Heart left ventricle (tissue), 16 donors: Measurements from ENCODE around the gene ITGB1BP1. TPM values are rescaled to one million over a fixed set of nuclear protein-coding genes. Genes with fewer than 3 reads are reported as not detected.

Experiments
- ATAC-seq, 4 donors: fragments of 200-7000 bp; cut with Tn5 transposase; one replicate each; pipeline ENCODE4 v1.9.1; 2020 to 2022; ENCODE audit warnings: moderate library complexity in 4 of 4, mild to moderate bottlenecking in 3 of 4, moderate number of reproducible peaks in 1 of 4
- DNase-seq, 5 donors: peaks; one replicate each; pipeline ENCODE4 v3.0.0-alpha.2; 2020
- H3K27ac ChIP-seq, 12 donors: fragments of 200-600 bp; sonication (generic) in 4 of 12; one replicate each; pipeline versions ENCODE4 v1.5.0 to v1.8.0; 2016 to 2022; ENCODE audit warnings: mild to moderate bottlenecking in 2 of 12
- H3K27me3 ChIP-seq, 9 donors: fragments of 200-600 bp; sonication (generic) in 2 of 9; one replicate each; pipeline versions ENCODE4 v1.5.1 to v1.8.0; 2016 to 2022; ENCODE audit warnings: mild to moderate bottlenecking in 3 of 9
- H3K36me3 ChIP-seq, 9 donors: fragments of 200-600 bp; sonication (generic) in 2 of 9; one replicate each; pipeline versions ENCODE4 v1.5.0 to v1.8.0; 2018 to 2022; ENCODE audit warnings: mild to moderate bottlenecking in 2 of 9
- H3K4me1 ChIP-seq, 12 donors: fragments of 200-600 bp; sonication (generic) in 4 of 12; one replicate each; pipeline versions ENCODE4 v1.5.0 to v1.8.0; 2016 to 2022; ENCODE audit warnings: mild to moderate bottlenecking in 3 of 12
- H3K4me3 ChIP-seq, 12 donors: fragments of 200-600 bp; sonication (generic) in 4 of 12; one replicate each; pipeline versions ENCODE4 v1.5.0 to v1.8.0; 2017 to 2022; ENCODE audit warnings: mild to moderate bottlenecking in 9 of 12, moderate library complexity in 4 of 12
- H3K9me3 ChIP-seq, 12 donors: fragments of 200-600 bp; sonication (generic) in 4 of 12; one replicate each; pipeline versions ENCODE4 v1.5.0 to v1.8.0; 2016 to 2022; ENCODE audit warnings: mild to moderate bottlenecking in 1 of 12
- POLR2A ChIP-seq, 2 donors: fragments of 450-650 bp; IDR thresholded peaks; one replicate each; pipeline ENCODE4 v1.6.1; 2017; ENCODE audit warnings: antibody characterized with exemption in 2 of 2, mild to moderate bottlenecking in 2 of 2, moderate library complexity in 2 of 2
- WGBS, 4 donors: extraction: QIAGEN DNeasy Blood & Tissue Kit in 2 of 4; methylation state at CpG; one replicate each; pipeline versions ENCODE4 v1.1.5 to v1.1.7; 2013 to 2018; 5-methylcytosine and 5-hydroxymethylcytosine counted together
- intact Hi-C, 10 donors: fragments of 100-400 bp; cut with DNase I; formaldehyde crosslinking; loops; one replicate each; pipeline versions ENCODE4 v1.11.1 to v1.14.2; 2022
- polyA plus RNA-seq, 2 donors: library from polyadenylated mRNA; stranded (reverse); fragments of 200-250 nt; gene quantifications; one replicate each; pipeline ENCODE4 v1.2.3, GENCODE V29; 2013
- total RNA-seq, 9 donors: library from RNA; depleted of rRNA in 2 of 9; stranded (reverse); fragments of >200 nt in 2 of 9; fragmentation: NEBNext Ultra II Directional in 3 of 9; extraction: Animal tissue kit (Norgen Biotek cat#: 25700) in 3 of 9; gene quantifications; one replicate each; pipeline versions ENCODE4 v1.1.0 to v1.2.4, GENCODE V29; 2016 to 2023
- TF ChIP-seq, protein P1 (sequence below), 12 donors: fragments of 200-600 bp; sonication (generic) in 4 of 12; IDR thresholded peaks; one replicate each; pipeline versions ENCODE4 v1.5.0 to v1.8.0; 2018 to 2022; ENCODE audit warnings: antibody characterized with exemption in 12 of 12, mild to moderate bottlenecking in 5 of 12
- donor health status: ischemic (EF 13 %, LVEDD 7.1; RV severe dilation, severe dysfunction).
- donor health status: healthy with polysubstance abuse.
- donor health status: DM: no; HTN: yes; CAD: no.
- donor health status: DM: no; HTN: no; CAD: no.
- donor health status: ischemic (EF 25% LVEDD 6.9; RV normal size, moderate dysfunction).
- donor health status: ischemic (EF 25% LVEDD 5.7; RV mildly dilated, moderate dysfunction).
- donor health status: healthy.
- donor health status: DM: yes; HTN: yes; CAD: no.
- donor health status: ischemic (EF 35%, LVEDD 5.7; RV mildly dilated, moderate dysfunction).
- donor health status: nonischemic (EF 11% LVEDD 7.7; RV severe dilation, severe dysfunction).
- donor health status: DM: yes; HTN: yes; CAD: no.
- donor health status: PGD.
- donor health status: ischemic (EF 29% LVEDD 5.4; RV normal size, mild dysfunction).
- donor health status: nonischemic (EF 23%, LVEDD 6.1; RV moderate dilation, normal function).

The ITGB1BP1 gene
- total and polyA plus RNA-seq, 11 donors = 26.5 to 165 (median 104) TPM

DNA sequence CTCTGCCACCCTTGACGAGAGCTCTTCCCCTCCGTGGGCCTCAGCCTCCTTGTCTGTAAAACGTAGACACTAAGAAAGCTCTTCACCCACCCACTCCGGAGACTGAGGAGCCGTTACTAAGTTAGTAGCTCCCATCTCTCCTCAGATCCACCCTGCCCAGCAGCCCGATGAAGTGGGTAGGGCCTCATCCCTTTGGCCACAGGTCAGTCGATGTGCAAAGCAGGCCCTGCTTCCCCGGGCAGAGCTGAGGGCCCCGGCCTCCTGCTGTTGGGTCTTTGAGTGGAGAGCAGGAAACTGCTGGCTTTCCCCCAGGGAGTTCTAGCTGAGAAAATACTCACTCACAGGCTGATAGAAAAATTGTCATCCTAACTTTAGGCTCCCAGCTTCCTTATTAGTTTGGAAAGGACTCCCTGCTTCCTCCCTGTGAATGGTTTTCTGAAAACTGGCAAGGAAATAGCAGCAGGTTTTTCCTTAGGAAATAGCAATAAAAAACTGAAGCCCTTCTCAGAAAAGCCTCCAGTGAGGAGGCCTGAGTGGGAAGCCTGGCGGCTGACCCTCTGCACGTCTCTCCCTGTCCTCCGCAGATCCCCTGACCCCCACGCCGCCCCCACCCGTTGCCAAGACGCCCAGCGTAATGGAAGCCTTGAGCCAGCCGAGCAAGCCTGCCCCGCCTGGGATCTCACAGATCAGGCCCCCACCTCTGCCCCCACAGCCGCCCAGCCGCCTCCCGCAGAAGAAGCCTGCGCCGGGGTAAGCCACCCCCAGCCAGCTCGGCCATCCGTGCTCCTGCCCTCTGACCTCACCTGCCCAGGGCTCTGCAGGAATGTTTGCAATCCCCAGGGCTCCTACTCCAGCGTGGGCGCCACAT lies 30.2 kb downstream of the ITGB1BP1 start:
- ATAC-seq (peak in 3 of 4 donors; percentile 57 to 66 (median 59)), DNase-seq (peak in 4 of 5 donors; percentile 46 to 74 (median 56))
- Histone ChIP-seq H3K27me3 (no peaks in the 10 kb centered on the region), H3K27ac (peak overlapping the region; percentile 0 to 78 (median 63)), H3K4me1 (peaks cover 0 to 22% (median 18%) of the 10 kb centered on the region in 12 donors), H3K36me3 (peaks cover 0 to 84% (median 44%) of the 10 kb centered on the region in 9 donors), H3K4me3 (no peak overlapping the region), H3K9me3 (no peaks in the 10 kb centered on the region)
- intact Hi-C loops = no loop called here
- no peak for TF ChIP-seq POLR2A (IDR thresholded peaks at IDR 0.05)
- TF ChIP-seq, protein P1, sequence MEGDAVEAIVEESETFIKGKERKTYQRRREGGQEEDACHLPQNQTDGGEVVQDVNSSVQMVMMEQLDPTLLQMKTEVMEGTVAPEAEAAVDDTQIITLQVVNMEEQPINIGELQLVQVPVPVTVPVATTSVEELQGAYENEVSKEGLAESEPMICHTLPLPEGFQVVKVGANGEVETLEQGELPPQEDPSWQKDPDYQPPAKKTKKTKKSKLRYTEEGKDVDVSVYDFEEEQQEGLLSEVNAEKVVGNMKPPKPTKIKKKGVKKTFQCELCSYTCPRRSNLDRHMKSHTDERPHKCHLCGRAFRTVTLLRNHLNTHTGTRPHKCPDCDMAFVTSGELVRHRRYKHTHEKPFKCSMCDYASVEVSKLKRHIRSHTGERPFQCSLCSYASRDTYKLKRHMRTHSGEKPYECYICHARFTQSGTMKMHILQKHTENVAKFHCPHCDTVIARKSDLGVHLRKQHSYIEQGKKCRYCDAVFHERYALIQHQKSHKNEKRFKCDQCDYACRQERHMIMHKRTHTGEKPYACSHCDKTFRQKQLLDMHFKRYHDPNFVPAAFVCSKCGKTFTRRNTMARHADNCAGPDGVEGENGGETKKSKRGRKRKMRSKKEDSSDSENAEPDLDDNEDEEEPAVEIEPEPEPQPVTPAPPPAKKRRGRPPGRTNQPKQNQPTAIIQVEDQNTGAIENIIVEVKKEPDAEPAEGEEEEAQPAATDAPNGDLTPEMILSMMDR (IDR thresholded peaks at IDR 0.05) = no peak
- WGBS, 4 donors = 55 to 66% (median 59%) methylated on average over 22 to 28 of the region's 28 CpGs

DNA sequence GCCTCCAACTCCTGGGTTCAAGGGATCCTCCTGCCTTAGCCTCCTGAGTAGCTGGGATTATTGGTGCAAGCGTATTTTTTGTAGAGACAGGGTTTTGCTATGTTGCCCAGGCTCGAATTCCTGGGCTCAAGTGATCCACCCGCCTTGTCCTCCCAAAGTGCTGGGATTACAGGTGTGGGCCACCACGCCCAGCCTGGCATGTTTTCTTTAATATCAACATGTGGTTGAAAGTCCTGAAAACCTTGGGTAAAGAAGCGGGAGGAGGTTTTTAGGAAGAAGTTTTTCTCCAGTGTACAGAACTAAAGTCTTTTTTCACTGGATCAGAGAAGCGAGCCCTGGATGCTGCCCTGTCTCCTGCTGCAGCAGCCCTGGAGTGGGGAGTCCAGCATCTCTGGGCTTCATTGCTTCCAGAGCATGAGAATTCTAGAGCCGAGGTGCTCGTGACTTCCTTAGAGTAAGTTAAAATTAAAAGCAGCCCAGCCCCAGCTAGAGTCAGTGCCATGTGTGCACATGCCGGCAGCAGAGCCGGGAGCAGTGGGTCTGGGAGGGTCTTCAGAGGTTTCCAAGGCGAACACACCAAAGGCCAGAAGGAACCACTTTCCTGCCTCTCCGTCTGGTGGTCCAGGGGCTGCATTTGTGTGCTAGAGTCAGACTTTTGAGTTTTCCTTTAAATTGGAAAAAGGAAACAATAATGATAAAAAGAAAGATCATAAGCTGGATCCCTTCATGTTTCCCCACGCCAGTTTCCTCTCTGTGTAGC lies 31.2 kb downstream of the ITGB1BP1 start:
- Histone ChIP-seq H3K27ac (peak overlapping the region in 11 of 12 donors; percentile 0 to 78 (median 64)), H3K36me3 (peaks cover 0 to 87% (median 49%) of the 10 kb centered on the region in 9 donors), H3K9me3 (no peaks in the 10 kb centered on the region), H3K4me3 (no peak overlapping the region), H3K27me3 (no peaks in the 10 kb centered on the region), H3K4me1 (peaks cover 0 to 25% (median 18%) of the 10 kb centered on the region in 12 donors)
- intact Hi-C loops = no loop called here
- no peak for ATAC-seq
- no peak for DNase-seq
- WGBS, 4 donors = 81 to 88% (median 84%) methylated on average over 13 of the region's 13 CpGs
- no peak for TF ChIP-seq POLR2A (IDR thresholded peaks at IDR 0.05)
- TF ChIP-seq, protein P1 (IDR thresholded peaks at IDR 0.05) = no peak

DNA sequence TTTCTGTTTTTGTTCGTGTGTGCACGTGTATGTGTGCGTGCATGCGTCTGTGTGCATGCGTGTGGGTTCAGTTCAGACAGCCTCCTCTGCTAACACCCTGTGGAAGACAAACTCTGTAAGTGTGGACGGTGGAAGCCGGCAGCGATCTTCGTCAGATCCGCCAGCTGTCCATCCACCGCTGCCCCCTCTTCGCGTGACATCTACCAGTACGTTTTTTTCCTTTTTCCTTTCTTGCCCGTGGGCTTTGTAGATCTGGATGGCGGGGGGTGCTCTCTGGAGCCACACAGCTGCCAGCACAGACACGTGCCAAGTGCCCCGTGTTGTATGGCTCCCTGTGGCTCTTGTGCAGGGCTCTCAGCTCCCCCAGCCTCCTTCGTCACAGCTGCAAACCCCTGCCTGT lies 32.3 kb downstream of the ITGB1BP1 start:
- 93 to 95% (median 94%) methylated on average over 19 of the region's 19 CpGs for WGBS, 4 donors
- Histone ChIP-seq H3K4me1 (peaks cover 0 to 33% (median 19%) of the 10 kb centered on the region in 12 donors), H3K27me3 (no peaks in the 10 kb centered on the region), H3K9me3 (no peaks in the 10 kb centered on the region), H3K27ac (no peak overlapping the region), H3K4me3 (no peak overlapping the region), H3K36me3 (peaks cover 0 to 84% (median 52%) of the 10 kb centered on the region in 9 donors)
- intact Hi-C loops = no loop called here
- ATAC-seq = no peak
- DNase-seq = no peak
- TF ChIP-seq POLR2A (IDR thresholded peaks at IDR 0.05) = no peak
- TF ChIP-seq, protein P1 (IDR thresholded peaks at IDR 0.05) = no peak
